H9 (cell line): Measurements from ENCODE around the gene ARHGAP15. TPM values are rescaled to one million over a fixed set of nuclear protein-coding genes. Genes with fewer than 3 reads are reported as not detected.

Source experiments
- DNase-seq: peaks from one replicate; pipeline ENCODE4 v3.0.0-alpha.2; 2017
- H2AFZ ChIP-seq: one replicate; pipeline ENCODE4 v1.6.1; 2013; ENCODE audit warnings: mild to moderate bottlenecking, low read length, control low read depth, moderate library complexity
- H2AK5ac ChIP-seq: 2 replicates; pipeline ENCODE4 v1.6.1; 2013; ENCODE audit warnings: low read length, control low read depth, mixed read lengths; ENCODE audit not compliant: insufficient read length
- H2BK120ac ChIP-seq: one replicate; pipeline ENCODE4 v1.6.1; 2013; ENCODE audit warnings: low read depth, mild to moderate bottlenecking, low read length, control low read depth, inconsistent platforms; ENCODE audit not compliant: poor library complexity, severe bottlenecking
- H2BK12ac ChIP-seq: 2 replicates; pipeline ENCODE4 v1.6.1; 2013; ENCODE audit warnings: low read length, control low read depth, mixed read lengths, low read depth; ENCODE audit not compliant: insufficient read length
- H2BK15ac ChIP-seq: 2 replicates; pipeline ENCODE4 v1.6.1; 2013; ENCODE audit warnings: low read depth, low read length, control low read depth
- H2BK20ac ChIP-seq: one replicate; pipeline ENCODE4 v1.6.1; 2013; ENCODE audit warnings: low read depth, mild to moderate bottlenecking, low read length, control low read depth, inconsistent platforms; ENCODE audit not compliant: poor library complexity, severe bottlenecking
- H2BK5ac ChIP-seq: 2 replicates; pipeline ENCODE4 v1.6.1; 2013; ENCODE audit warnings: low read length, control low read depth, mixed read lengths; ENCODE audit not compliant: insufficient read length
- H3K14ac ChIP-seq: 2 replicates; pipeline ENCODE4 v1.6.1; 2013; ENCODE audit warnings: low read length, control low read depth; ENCODE audit not compliant: insufficient read depth
- H3K18ac ChIP-seq: 2 replicates; pipeline ENCODE4 v1.6.1; 2013; ENCODE audit warnings: low read depth, mild to moderate bottlenecking, mixed read lengths, low read length, control low read depth; ENCODE audit not compliant: insufficient read length
- H3K23ac ChIP-seq: 2 replicates; pipeline ENCODE4 v1.6.1; 2013; ENCODE audit warnings: low read length, control low read depth, mixed read lengths, low read depth; ENCODE audit not compliant: insufficient read length
- H3K23me2 ChIP-seq: 2 replicates; pipeline ENCODE4 v1.6.1; 2013; ENCODE audit warnings: low read depth, mild to moderate bottlenecking, mixed read lengths, low read length, control low read depth; ENCODE audit not compliant: insufficient read length, poor library complexity, severe bottlenecking
- H3K27ac ChIP-seq: 2 replicates; pipeline ENCODE4 v1.5.1; 2013; ENCODE audit warnings: low read length, control low read depth, mixed read lengths, low read depth; ENCODE audit not compliant: insufficient read length
- H3K27me3 ChIP-seq: 2 replicates; pipeline ENCODE4 v1.6.1; 2013; ENCODE audit warnings: low read length, control low read depth, inconsistent platforms; ENCODE audit not compliant: insufficient read depth
- H3K4ac ChIP-seq: 2 replicates; pipeline ENCODE4 v1.6.1; 2013; ENCODE audit warnings: low read depth, mild to moderate bottlenecking, control low read depth, inconsistent platforms, low read length, moderate library complexity
- H3K4me1 ChIP-seq: 2 replicates; pipeline ENCODE4 v1.6.1; 2013; ENCODE audit warnings: low read length, control low read depth, inconsistent platforms; ENCODE audit not compliant: insufficient read depth
- H3K4me2 ChIP-seq: 2 replicates; pipeline ENCODE4 v1.6.1; 2013; ENCODE audit warnings: low read length, control low read depth, mixed read lengths; ENCODE audit not compliant: insufficient read length, insufficient read depth
- H3K56ac ChIP-seq: 2 replicates; pipeline ENCODE4 v1.6.1; 2013; ENCODE audit warnings: low read depth, mild to moderate bottlenecking, mixed read lengths, low read length, control low read depth; ENCODE audit not compliant: insufficient read length
- H3K79me1 ChIP-seq: 2 replicates; pipeline ENCODE4 v1.6.1; 2013; ENCODE audit warnings: low read depth, mild to moderate bottlenecking, moderate library complexity, low read length, control low read depth, inconsistent platforms; ENCODE audit not compliant: insufficient read depth, poor library complexity, severe bottlenecking
- H3K79me2 ChIP-seq: 2 replicates; pipeline ENCODE4 v1.6.1; 2013; ENCODE audit warnings: low read length, control low read depth, inconsistent platforms; ENCODE audit not compliant: insufficient read depth
- H3K9ac ChIP-seq: 2 replicates; pipeline ENCODE4 v1.6.1; 2013; ENCODE audit warnings: low read length, control low read depth, mixed read lengths; ENCODE audit not compliant: insufficient read length; ENCODE audit errors: extremely low read depth
- H3K9me3 ChIP-seq: one replicate; pipeline ENCODE4 v1.6.1; 2013; ENCODE audit warnings: low read depth, low read length, inconsistent platforms; ENCODE audit not compliant: control insufficient read depth
- H3T11ph ChIP-seq: one replicate; pipeline ENCODE4 v1.6.1; 2013; ENCODE audit warnings: mild to moderate bottlenecking, low read length, control low read depth, inconsistent platforms
- H4K20me1 ChIP-seq: one replicate; pipeline ENCODE4 v1.6.1; 2013; ENCODE audit not compliant: control insufficient read depth, insufficient read length, insufficient read depth
- H4K5ac ChIP-seq: 2 replicates; pipeline ENCODE4 v1.6.1; 2013; ENCODE audit warnings: low read depth, mild to moderate bottlenecking, mixed read lengths, low read length, control low read depth; ENCODE audit not compliant: insufficient read length
- H4K8ac ChIP-seq: replicated peaks from 2 replicates; pipeline ENCODE4 v1.6.1; 2013; ENCODE audit warnings: low read length, control low read depth, mixed read lengths, low read depth; ENCODE audit not compliant: insufficient read length
- H4K91ac ChIP-seq: 2 replicates; pipeline ENCODE4 v1.6.1; 2013; ENCODE audit warnings: low read depth, mild to moderate bottlenecking, moderate library complexity, mixed read lengths, low read length, control low read depth; ENCODE audit not compliant: insufficient read length
- H3K27ac Mint-ChIP-seq, 3 experiments: 2 replicates in 2 of 3; 3 replicates in 1 of 3; pipeline ENCODE4 v1.8.0; 2020 to 2021; ENCODE audit warnings: mixed read lengths in 3 of 3, mild to moderate bottlenecking in 1 of 3, moderate library complexity in 1 of 3
- H3K27me3 Mint-ChIP-seq: 2 replicates; pipeline ENCODE4 v1.8.0; 2021; ENCODE audit warnings: low read depth, mild to moderate bottlenecking, moderate library complexity, mixed read lengths
- H3K36me3 Mint-ChIP-seq, 3 experiments: 2 replicates in 2 of 3; 3 replicates in 1 of 3; pipeline ENCODE4 v1.8.0; 2020 to 2021; ENCODE audit warnings: low read depth in 3 of 3, mixed read lengths in 3 of 3; ENCODE audit not compliant: insufficient read depth in 1 of 3
- H3K4me1 Mint-ChIP-seq, 2 experiments: 2 replicates each; pipeline ENCODE4 v1.8.0; 2020; ENCODE audit warnings: mixed read lengths in 2 of 2
- H3K4me3 Mint-ChIP-seq, 2 experiments: 2 replicates in 1 of 2; 3 replicates in 1 of 2; pipeline ENCODE4 v1.8.0; 2020 to 2021; ENCODE audit warnings: mild to moderate bottlenecking in 2 of 2, mixed read lengths in 2 of 2, moderate library complexity in 1 of 2
- H3K9me3 Mint-ChIP-seq, 2 experiments: 2 replicates in 1 of 2; 3 replicates in 1 of 2; pipeline ENCODE4 v1.8.0; 2020; ENCODE audit warnings: mild to moderate bottlenecking in 2 of 2, mixed read lengths in 2 of 2, moderate library complexity in 1 of 2
- CTCF ChIP-seq: fragments of 200-600 bp; sonication (generic); conservative IDR thresholded peaks from 3 replicates; pipeline ENCODE4 v1.8.0; 2021; ENCODE audit warnings: antibody characterized with exemption, mild to moderate bottlenecking
- WGBS: extraction: QIAGEN DNeasy Blood & Tissue Kit; methylation state at CpG from one replicate; pipeline ENCODE4 v1.1.7; 2013; ENCODE audit warnings: missing lambda C conversion rate, low lambda C conversion rate, mixed read lengths; ENCODE audit not compliant: insufficient read length; ENCODE audit errors: extremely low coverage; 5-methylcytosine and 5-hydroxymethylcytosine counted together
- total RNA-seq: library from RNA; stranded (reverse); gene quantifications from 2 replicates; pipeline ENCODE4 v1.2.1, GENCODE V29; 2021

ARHGAP15 gene
- total RNA-seq, 1 experiment from 2014 or later, result not detected

GRCh38 chr2:143241403-143242088, 112.3 kb downstream of the ARHGAP15 start:
- Histone ChIP-seq H3K79me2 (no peaks in the 10 kb centered on the region), H3K14ac (no peak overlapping the region), H3K27me3 (no peaks in the 10 kb centered on the region), H3K4ac (no peak overlapping the region), H3K4me2 (peak overlapping the region; percentile 24), H3K18ac (peak overlapping the region; percentile 35), H2BK20ac (no peak overlapping the region), H2AK5ac (no peak overlapping the region), H3K23me2 (no peaks in the 10 kb centered on the region), H3K9me3 (no peaks in the 10 kb centered on the region), H3K56ac (no peak overlapping the region), H4K20me1 (no peaks in the 10 kb centered on the region), H3K4me1 (peaks cover 6% of the 10 kb centered on the region; the same call in 1 of the 2 replicates), H3K79me1 (no peaks in the 10 kb centered on the region), H2BK12ac (peak overlapping the region; percentile 95), H2BK15ac (no peak overlapping the region), H3K27ac (peak overlapping the region; percentile 42), H2BK120ac (no peak overlapping the region), H2BK5ac (no peak overlapping the region), H3K23ac (no peak overlapping the region), H3T11ph (no peak overlapping the region), H3K9ac (no peak overlapping the region), H4K8ac (no peak overlapping the region), H2AFZ (peak overlapping the region; percentile 80), H4K91ac (no peak overlapping the region), H4K5ac (no peak overlapping the region)
- TF ChIP-seq CTCF, result no peak
- Mint-ChIP-seq H3K27me3 (no peaks in the 10 kb centered on the region), H3K27ac (peak overlapping the region; percentile 84 to 95 (median 87)), H3K9me3 (no peaks in the 10 kb centered on the region), H3K4me3 (peak overlapping the region in 1 of 2 experiments; percentile 38; a peak in 3 of 5 replicates), H3K36me3 (peaks cover 0 to 2% (median 0%) of the 10 kb centered on the region in 3 experiments; a peak in 1 of 7 replicates), H3K4me1 (peaks cover 13 to 14% of the 10 kb centered on the region in 2 experiments)
- no CpG with 5 or more reads among the region's 7 CpGs for WGBS
- peak; percentile 59 for DNase-seq
